HG02870 (cell line): ENCODE results near the gene PPM1J.
A peak's percentile ranks its signal among the peaks of the same experiment; 100 is the strongest.

Experiments used
- ATAC-seq: cut with Tn5 transposase; IDR thresholded peaks from one replicate; pipeline ENCODE4 v1.9.1; 2021; ENCODE audit warnings: mild to moderate bottlenecking, moderate library complexity; ENCODE audit not compliant: unreplicated experiment

The PPM1J gene

DNA sequence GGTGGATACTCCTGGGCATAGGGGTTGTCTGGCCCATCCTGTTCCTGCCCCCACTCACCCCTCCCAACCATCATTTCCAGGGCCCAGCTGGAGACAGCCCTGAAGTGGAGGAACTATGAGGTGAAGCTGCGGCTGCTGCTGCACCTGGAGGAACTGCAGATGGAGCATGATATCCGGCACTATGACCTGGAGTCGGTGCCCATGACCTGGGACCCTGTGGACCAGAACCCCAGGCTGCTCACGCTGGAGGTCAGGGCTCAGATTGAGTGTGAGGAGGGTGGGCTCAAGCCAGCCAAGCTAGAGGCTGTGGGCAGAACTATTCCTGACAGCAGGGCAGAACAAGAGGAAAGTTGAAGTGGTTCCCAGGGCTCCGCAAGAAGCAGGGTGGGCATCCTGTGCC is 22.5 kb downstream of the PPM1J start:
- no peak for ATAC-seq

DNA sequence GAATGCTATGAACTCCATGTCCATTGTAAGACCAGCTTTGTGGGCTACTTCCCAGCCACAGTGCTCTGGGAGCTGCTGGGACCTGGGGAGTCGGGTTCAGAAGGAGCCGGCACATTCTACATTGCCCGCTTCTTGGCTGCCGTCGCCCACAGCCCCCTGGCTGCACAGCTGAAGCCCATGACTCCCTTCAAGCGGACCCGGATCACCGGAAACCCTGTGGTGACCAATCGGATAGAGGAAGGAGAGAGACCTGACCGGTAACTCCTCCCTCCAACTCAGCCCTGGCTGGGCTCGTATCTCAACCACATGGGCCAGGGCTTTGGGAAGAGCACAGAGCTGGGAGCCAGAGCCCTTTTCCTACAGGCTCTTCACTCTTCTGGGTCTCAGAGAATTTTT is 25.3 kb downstream of the PPM1J start:
- no peak for ATAC-seq

DNA sequence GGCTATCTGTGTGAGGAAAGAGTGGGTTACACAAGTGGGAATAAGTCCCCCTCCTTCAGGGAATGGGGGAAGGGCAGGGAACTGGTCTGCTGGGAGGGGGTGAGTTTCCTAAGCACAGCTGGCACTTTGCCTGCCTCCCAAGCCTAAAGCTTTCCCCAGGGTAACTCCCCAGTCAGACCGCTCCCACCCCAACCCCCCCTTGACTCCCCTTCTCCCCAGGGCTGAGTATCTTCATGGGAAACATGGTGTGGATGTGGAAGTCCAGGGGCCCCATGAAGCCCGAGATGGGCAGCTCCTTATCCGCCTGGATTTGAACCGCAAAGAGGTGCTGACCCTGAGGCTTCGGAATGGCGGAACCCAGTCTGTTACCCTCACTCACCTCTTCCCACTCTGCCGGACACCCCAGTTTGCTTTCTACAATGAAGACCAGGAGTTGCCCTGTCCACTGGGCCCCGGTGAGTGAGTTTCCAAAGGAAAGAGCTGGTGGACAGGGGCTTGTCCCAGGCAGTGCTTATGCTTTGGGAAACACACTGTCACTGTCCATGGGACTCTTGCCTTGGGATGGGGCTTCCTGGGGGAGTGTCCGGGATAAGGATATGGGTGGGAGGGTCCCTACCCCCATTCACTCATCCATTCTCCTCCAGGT is 25.8 kb downstream of the PPM1J start:
- ATAC-seq: no peak

DNA sequence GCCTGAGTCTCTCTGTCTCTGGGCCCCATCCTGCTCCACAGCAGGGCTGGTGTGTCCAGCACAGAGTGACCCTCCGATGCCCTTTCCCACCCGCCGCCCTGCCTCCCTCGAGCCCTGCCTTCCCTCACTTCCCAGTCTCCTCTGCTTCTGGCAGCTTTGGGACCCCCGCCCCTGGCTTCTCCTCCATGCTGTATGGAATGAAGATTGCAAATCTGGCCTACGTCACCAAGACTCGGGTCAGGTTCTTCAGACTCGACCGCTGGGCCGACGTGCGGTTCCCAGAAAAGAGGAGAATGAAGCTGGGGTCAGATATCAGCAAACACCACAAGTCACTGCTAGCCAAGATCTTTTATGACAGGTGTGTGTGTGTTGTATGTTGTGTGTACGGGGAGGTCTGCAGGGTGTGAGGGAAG is 26.3 kb downstream of the PPM1J start:
- ATAC-seq: no peak

DNA sequence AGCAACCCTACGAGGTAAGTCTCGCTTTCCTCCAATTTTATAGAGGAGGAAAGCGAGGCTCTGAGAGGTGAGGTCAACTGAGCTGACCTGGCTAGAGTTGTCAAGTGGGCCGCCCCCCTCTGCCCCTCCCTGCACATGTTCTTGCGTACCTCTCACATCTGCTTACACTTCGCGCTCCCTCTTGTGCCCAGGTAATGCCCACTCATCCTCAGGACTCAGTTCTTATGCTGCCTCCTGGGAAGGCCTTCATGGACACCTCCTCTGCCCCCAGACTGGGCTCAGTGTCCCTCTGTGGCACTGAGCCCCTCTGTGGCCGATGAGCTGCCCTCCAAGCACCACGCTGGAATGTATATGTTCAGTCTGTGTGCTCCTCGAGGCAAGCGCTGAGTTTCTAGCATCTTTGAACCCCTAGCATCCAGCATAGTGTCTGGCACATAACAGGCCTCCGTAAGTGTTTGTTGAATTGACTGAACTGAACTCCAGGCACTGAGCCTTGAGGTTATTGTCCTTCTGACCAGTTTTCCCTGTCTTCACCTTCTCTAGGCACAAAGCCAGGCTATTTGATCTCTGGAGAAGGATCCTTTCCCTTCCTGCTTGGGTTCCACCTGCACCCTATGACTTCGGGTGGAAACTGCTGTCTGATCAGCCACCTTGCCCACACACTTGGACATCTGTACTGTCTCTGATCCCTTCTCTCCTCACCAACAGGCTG is 27.2 kb downstream of the PPM1J start:
- ATAC-seq: no peak

DNA sequence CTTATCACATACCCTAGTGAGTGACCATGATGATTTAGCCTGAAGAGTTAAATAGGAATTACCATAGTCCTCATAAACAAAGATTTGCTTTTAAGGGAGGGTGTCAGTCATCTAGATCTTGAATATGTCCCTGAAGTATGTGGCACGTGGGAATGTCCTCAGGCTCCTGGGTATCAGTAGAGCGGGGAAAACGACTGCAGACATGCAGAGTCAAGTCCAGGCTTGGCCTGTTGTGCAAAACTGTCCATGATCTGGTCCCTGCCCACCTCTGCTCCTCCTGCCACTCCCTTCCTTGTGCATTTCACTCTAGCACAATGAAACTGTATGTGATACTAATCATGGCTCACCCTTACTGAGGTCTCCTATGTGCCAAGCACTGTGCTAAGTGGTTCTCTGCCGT is 27.8 kb downstream of the PPM1J start:
- no peak for ATAC-seq

DNA sequence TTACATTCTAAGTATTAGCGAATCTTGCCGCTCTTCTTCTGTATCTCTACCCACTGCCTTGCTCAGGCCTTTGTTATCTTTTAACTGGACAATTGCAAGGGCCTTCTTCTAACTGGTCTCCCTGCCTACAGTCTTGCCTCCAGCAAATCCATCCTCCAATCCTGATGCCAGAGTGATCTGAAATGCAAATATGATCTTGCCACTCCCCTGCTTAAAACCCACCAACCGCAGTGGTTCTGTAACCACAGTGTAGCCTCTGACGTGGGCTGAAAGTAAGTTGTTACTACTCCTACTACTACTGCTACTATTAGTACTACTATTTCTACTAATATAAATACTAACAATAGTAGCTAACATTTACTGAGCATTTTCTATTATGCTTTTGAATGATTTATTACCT is 28.3 kb downstream of the PPM1J start:
- no peak for ATAC-seq

DNA sequence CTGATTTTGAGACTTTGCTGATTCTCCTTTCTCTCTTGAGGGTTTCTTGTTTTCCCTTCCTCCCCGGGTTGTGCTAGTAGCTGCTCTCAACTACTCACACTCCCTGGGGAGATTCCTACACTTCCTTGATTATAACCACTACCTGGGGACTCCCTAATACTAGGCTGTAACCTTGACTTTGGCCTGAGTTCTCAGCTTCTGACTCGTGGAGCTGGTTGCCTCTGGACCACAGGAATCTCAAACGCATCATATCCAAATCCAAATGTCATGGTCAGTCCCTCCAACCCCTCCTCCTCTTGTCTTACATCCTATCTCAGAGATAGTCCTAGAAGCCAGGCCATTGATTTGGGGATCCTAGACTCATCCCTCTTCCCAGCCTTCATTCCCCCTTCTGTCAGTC is 28.7 kb downstream of the PPM1J start:
- ATAC-seq: no peak

DNA sequence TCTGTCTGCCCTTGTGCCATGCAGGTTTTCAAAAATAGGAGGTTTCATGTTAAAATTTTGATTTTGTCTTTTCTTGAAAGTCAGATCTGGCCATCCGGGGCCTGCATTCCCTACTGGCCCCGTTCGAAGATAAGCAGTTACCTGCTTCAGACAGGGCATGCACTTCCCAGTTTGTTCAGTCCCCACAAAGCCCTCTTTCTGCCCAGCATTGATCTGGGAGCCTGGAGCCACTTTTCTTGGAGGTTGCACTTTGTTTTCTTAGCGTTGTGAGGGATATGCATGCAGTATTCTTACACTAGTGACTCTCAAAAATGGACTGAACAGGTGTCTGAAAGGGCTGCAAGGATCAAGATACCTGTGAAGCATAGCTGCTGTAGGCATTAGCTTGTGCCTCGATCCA is 29.2 kb downstream of the PPM1J start:
- no peak for ATAC-seq

DNA sequence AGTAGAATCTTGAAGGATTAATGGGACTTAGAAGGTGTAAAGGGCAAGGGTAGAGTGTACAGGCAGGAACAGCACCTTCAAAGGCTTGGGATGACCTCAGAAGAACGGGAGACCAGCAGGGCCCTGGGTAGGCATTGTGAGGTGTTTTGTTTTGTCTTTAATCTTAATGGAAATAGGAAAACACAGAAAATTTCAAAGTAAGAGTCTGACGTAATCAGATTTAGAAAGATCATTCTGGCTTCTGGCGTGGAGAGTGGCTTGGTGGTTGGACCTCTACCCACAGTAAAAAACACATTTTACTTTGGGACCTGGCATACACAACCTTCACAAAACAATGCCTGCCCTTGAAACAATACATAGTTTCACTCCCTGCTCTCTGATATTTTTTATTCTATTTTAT is 36.5 kb downstream of the PPM1J start:
- ATAC-seq: no peak

DNA sequence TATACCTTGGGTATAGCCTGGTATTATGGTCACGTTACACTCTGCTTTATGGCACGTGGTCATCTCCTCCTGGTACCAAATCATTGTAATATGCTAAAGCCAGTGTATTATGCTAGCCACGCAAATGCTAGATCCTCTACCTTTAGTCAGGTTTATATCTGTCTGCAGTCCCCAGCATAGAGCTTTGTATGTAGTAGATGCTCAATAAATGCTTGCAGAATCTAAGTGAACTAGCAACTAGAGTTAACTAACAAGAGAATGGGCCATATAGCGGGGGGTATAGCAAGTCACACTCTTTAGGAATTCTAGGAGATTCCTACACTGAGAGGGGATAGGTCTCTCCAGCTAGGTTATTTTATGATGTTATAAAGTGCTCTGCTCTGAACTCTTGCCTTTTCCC is 37.6 kb downstream of the PPM1J start:
- ATAC-seq: no peak

DNA sequence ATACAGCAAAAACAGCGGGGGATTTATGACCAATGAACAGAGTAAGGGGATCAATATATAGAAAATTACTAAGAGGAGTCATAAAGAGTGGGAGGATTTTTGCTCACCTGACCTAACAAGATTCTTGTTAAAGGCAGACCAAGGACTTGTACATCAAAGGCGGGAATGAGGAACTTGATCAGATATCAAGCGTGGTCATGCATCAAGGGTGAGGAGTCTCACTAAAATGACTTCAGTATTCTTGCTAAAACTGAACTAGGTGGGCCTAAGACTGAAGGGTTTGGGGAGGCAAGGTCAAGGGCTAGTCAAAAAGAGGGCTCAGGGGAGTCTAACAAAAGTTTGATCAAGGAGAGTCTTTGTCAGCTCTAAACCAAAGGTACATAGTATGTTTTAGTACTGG is 38.6 kb downstream of the PPM1J start:
- no peak for ATAC-seq

DNA sequence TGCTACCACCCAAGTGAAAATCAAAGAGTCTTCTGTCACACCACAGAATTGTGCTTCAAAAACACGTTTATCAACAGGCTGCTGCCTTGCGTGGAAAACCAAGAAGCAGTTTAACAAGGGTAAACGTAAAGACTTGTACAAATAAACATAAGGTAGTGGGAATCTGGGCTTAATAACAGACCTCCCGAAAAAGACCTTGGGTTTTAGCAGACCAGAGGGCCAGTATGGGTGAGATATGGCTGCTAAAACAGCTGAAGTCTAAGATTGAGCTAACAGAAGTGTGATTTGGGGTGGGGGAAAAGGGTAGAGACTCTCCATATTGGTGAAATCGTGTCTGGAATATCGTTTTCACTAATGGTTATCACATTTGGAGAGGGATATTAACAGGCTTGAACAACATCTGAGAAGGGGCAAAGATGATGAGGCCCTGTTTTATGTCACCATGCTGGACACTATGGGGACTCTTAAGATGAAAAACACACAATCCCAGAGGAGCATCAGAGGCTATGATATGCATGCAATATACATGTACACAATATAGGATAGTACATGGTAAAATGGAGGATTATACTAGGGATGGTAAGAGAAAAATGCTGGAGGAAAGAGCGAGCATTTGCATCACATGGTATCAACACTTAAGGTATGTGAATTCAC is 39.3 kb downstream of the PPM1J start:
- no peak for ATAC-seq

DNA sequence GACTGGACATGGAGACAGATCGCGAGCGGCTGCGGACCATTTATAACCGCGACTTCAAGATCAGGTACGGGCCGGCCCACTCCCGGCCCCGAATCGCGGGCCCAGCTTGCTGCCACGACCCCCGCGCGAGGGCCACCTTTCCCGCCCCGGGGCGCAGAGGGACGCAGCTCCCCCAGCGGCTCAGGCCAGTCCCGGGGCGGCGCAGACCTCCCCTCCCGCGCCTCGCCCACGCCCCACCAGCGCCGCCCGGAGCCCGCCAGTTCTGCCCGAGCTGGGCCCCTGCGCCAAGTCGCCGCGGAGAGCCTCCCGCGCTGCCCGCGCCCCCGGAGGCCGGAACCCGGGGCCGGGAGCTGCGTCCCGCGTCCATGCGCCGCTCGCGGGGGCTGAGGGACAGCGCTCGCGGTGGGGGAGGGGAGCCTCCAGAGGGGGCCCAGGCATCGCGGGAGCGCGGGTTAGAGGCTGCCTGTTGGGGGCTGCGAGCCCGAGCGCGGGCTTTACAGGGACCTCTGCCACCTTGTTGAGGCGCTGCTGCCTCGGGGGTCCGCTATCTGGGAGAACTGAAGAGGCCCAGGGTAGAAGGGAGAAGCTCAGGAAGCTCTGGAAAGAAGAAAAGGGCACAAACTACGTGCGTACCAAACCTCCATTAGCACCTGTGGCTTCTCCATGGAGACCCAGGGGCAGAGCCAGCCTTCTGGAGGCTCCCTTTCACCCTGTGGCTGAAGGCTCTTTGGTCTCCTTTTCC is 40.0 kb downstream of the PPM1J start:
- peak; percentile 36 for ATAC-seq

DNA sequence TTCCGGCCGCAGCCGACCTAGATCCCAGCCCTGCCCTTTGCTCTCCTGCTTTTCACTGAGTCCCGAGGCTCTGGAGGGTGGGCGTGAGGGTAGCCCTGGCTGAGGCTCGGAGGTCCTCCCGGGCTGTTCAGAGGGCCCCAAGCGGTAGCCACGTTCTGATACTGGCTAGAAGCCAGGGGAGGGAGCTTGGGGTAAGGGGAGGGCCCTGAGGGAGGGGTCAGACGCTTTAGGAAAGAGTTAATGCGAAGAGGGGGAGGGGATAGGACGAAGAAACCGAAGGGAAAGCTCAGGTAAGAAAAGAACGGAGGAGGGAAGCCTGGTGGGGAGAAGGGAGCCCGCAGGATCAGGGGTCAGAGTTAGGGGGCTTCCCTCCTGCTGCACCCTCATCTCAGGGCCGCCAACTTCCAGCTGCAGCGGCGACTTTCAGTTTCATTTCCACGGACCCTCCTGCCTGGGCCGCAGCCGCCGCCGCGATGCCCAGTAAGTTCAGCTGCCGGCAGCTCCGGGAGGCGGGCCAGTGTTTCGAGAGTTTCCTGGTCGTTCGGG is 40.6 kb downstream of the PPM1J start, which contains the start of gene MOV10:
TSS of gene MOV10 (plus strand) at position 220 of the 546 bp plus-strand sequence. CDS start at position 474, 254 bp downstream.
- peak; percentile 58 for ATAC-seq

DNA sequence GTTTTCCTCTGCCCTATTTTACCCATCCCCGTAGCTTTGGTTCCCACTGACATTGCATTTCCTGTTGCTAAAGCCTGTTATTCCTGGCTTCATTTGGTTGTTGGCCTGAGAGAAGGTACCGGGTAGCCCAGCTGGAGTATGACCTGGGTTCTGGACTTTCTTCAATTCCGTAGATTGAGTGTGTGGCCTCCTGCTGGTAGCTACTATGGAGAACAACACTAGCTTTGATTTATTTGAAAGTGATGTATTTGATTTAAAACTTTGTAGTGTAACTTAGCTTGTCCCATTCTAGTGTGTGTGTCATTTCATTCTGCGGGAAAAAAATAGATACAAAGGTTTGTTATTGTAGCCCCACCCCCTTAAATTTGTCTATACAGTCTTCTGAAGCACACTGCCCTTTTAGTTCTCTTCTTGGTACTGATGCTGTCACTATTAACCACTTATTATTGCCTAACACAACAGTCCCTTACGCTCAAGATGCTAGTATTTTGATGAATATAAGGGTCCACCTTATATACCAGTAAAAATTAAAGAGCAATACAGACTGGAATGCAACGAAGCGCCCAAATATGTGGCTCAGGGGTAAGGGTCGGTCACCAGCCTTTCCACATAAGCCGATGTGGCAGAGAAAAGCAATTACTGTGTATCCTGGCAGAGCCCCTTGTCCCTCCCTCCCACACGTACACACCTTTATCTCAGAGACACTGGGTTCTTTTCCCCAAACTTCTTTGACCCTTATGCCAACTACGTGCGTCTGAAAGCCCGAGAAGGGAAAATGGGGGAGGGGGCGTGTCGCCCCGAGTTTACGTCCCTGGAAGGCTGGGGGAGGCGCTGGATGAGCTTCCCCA is 41.3 kb downstream of the PPM1J start:
- ATAC-seq: peak; percentile 2

DNA sequence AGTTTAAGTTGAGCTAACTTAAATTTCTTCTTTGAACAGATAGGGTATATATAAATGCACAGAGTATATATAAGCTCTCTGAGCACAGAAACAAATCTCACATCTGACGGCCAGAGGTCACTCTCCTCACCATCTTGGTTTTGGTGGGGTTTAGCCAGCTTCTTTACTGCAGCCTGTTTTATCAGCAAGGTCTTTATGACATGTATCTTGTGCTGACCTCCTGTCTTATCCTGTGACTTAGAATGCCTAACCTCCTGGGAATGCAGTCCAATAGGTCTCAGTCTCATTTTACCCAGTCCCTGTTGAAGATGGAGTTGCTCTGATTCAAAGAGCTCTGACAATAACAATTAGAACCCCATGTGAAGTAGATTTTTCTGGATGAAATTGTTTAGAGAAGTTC is 42.3 kb downstream of the PPM1J start:
- no peak for ATAC-seq

DNA sequence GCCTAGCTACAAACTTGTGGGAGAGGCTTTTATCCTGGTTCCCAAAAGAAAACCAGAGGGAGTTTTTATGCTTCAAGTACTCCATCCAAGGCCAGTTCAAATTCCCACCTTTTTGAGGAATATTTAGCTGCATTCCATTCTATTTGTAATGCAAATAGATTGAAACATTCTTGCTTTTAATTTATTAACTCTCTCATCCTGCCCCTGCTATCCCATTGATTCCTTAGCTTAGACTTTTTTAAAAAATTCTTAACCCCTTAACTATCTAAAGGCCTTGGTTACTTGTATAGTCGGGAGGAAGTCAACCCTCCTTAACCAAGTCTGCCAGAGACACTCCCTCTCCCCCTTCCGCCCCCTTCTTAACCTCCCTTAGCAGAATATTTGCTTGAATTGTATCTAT is 43.1 kb downstream of the PPM1J start:
- ATAC-seq: no peak

DNA sequence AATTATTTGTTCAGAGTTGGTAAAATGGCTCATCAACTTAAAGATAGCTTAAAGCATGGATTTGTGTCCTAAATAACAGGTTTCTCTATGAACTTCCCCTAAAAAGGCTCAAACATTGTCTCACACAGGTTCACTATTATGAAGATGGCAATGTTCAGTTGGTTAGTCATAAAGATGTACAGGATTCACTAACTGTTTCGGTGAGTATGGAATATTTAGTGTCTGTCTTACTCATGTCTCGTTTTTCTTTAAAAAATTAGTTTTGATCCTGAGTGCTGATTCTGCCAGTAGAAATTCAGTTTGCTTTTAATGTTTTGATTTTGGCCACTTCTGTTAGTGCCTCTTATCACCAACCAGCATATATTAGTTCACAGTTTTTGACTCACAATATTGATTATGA is 48.2 kb downstream of the PPM1J start:
- ATAC-seq: no peak

DNA sequence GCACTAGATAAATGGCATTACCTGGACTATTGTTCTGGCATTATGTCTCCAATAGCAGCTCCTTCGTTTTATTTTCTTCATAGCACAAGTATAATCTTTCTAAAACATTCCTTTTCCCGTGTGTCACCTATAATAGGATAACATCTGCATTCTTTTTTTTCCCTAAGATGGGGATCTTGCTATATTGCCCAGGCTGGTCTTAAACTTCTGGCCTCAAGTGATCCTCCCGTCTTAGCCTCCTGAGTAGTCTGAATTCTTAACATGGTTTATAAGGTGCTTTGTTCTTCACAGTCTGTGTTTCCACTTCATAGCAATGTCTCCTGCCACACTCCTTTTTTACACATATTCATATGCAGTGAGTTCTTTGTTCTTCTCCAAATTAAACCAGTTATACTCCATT is 49.3 kb downstream of the PPM1J start:
- no peak for ATAC-seq
